HepG2 (cell line): Measurements from ENCODE around the gene SEPTIN5. TPM values are rescaled to one million over a fixed set of nuclear protein-coding genes. Genes with fewer than 3 reads are reported as not detected.

Experiments
- FLYWCH1 ChIP-seq: sonication (generic); formaldehyde crosslinking; IDR thresholded peaks from 2 replicates; pipeline ENCODE4 v1.8.1; 2023; ENCODE audit warnings: mild to moderate bottlenecking, missing genetic modification reagents
- FOXK1 ChIP-seq: sonication (generic); formaldehyde crosslinking; IDR thresholded peaks from 2 replicates; pipeline ENCODE4 v1.4.0; 2020; ENCODE audit warnings: low read depth, missing genetic modification reagents, borderline replicate concordance
- GATAD1 ChIP-seq: IDR thresholded peaks from 2 replicates; pipeline ENCODE4 v1.6.1; 2016; ENCODE audit warnings: missing genetic modification reagents, missing compliant biosample characterization
- NAIF1 ChIP-seq: sonication (generic); formaldehyde crosslinking; IDR thresholded peaks from 2 replicates; pipeline ENCODE4 v1.5.0; 2020; ENCODE audit warnings: mild to moderate bottlenecking, missing genetic modification reagents, borderline replicate concordance
- RFX1 ChIP-seq: fragments of 450-650 bp; IDR thresholded peaks from 2 replicates; pipeline ENCODE4 v1.6.1; 2017
- ZNF260 ChIP-seq: sonication (generic); formaldehyde crosslinking; IDR thresholded peaks from 2 replicates; pipeline ENCODE4 v1.4.0; 2020; ENCODE audit warnings: missing genetic modification reagents, low read depth, mild to moderate bottlenecking, borderline replicate concordance
- ZNF431 ChIP-seq: sonication (generic); formaldehyde crosslinking; IDR thresholded peaks from 2 replicates; pipeline ENCODE4 v1.9.0; 2022; ENCODE audit warnings: missing genetic modification reagents, low read depth, mild to moderate bottlenecking, borderline replicate concordance
- ZNF432 ChIP-seq: sonication (generic); formaldehyde crosslinking; IDR thresholded peaks from 2 replicates; pipeline ENCODE4 v1.5.0; 2020; ENCODE audit warnings: missing genetic modification reagents, mild to moderate bottlenecking, borderline replicate concordance
- ZNF792 ChIP-seq: IDR thresholded peaks from 2 replicates; pipeline ENCODE4 v1.6.1; 2016
- polyA plus RNA-seq, 8 experiments: library from polyadenylated mRNA; depleted of rRNA in 3 of 8; stranded (reverse) in 7 of 8; unstranded in 1 of 8; fragments of >200 nt; fragmentation: Illumina TruSeq in 4 of 8; extraction: Trizol in 4 of 8; gene quantifications; 2 replicates each; pipeline versions ENCODE4 v1.2.1 to v1.2.3, GENCODE V29; 2011 to 2016; ENCODE audit warnings: low read depth in 4 of 8, missing spikeins in 1 of 8, mixed read lengths in 1 of 8; ENCODE audit not compliant: insufficient read depth in 1 of 8
- total RNA-seq, 5 experiments: library from RNA; depleted of rRNA; stranded (reverse); fragments of >200 nt; fragmentation: Illumina TruSeq; extraction: Trizol; gene quantifications; 2 replicates each; pipeline ENCODE4 v1.2.3, GENCODE V29; 2016; ENCODE audit warnings: low read depth in 1 of 5
- TF ChIP-seq, protein P1 (sequence below): sonication (generic); formaldehyde crosslinking; IDR thresholded peaks from 2 replicates; pipeline ENCODE4 v1.4.0; 2020; ENCODE audit warnings: missing genetic modification reagents, borderline replicate concordance
- TF ChIP-seq, protein P2 (sequence below): IDR thresholded peaks from 2 replicates; pipeline ENCODE4 v1.6.1; 2016
- TF ChIP-seq, protein P3 (sequence below): sonication (generic); formaldehyde crosslinking; IDR thresholded peaks from 2 replicates; pipeline ENCODE4 v1.4.0; 2020; ENCODE audit warnings: missing genetic modification reagents
- TF ChIP-seq, protein P4 (sequence below): sonication (generic); formaldehyde crosslinking; conservative IDR thresholded peaks from 2 replicates; pipeline ENCODE4 v1.5.0; 2020; ENCODE audit warnings: missing genetic modification reagents
- TF ChIP-seq, protein P5 (sequence below): IDR thresholded peaks from 2 replicates; pipeline ENCODE4 v1.4.0; 2020; ENCODE audit warnings: mild to moderate bottlenecking, missing genetic modification reagents
- TF ChIP-seq, protein P6 (sequence below): sonication (generic); formaldehyde crosslinking; IDR thresholded peaks from 2 replicates; pipeline ENCODE4 v1.4.0; 2020; ENCODE audit warnings: missing genetic modification reagents, borderline replicate concordance

SEPTIN5 gene
- total and polyA plus RNA-seq, 2 of the 13 experiments (the other 11 are each of a cell fraction or from before 2014, with no cell fraction given), result 0.33 TPM; not detected in 1

DNA sequence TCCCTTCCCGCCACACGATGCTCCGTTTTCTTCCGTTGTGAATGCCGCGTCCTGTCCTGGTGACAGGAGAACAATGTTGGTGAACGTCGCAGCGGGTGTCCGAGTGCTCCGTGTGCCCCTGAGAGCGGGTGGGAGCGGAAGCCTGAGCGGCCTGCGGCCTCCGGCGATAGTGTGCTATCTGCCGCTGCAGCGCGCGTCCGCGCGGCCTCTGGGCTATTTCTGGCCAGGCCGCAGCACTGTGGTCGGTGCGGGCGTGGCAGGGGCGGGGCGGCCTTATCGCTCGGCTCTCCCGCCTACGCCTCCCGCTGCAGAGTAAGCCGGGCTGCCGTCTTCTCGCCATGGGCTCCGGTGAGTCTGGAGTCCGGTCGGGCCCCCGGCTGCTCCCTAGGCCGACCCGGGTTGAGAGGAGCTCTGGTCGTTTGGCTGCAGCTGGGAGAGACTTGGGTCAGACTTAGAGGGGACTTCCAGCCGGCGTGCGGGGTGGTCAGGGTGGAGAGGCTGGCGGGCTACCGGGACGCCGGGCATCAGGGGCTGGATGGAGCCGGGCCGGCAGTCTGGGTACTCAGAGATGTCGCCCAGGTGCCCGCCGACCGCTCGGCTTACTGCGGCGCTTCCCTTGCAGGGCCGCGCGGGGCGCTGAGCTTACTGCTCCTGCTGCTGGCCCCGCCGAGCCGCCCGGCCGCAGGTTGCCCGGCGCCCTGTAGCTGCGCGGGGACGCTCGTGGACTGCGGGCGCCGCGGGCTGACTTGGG, 9.1 kb downstream of the SEPTIN5 start, which contains the start of gene GP1BB (continued):
- TF ChIP-seq ZNF431 (CRISPR knock-in tag) (no peak), FLYWCH1 (CRISPR knock-in tag) (no peak), ZNF792 (CRISPR knock-in tag) (peak; percentile 99), FOXK1 (CRISPR knock-in tag) (no peak), RFX1 (no peak), ZNF432 (no peak), GATAD1 (CRISPR knock-in tag) (no peak), ZNF260 (no peak), NAIF1 (no peak)
- TF ChIP-seq, protein P1, sequence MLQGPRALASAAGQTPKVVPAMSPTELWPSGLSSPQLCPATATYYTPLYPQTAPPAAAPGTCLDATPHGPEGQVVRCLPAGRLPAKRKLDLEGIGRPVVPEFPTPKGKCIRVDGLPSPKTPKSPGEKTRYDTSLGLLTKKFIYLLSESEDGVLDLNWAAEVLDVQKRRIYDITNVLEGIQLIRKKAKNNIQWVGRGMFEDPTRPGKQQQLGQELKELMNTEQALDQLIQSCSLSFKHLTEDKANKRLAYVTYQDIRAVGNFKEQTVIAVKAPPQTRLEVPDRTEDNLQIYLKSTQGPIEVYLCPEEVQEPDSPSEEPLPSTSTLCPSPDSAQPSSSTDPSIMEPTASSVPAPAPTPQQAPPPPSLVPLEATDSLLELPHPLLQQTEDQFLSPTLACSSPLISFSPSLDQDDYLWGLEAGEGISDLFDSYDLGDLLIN (CRISPR knock-in tag), result no peak
- TF ChIP-seq, protein P2, sequence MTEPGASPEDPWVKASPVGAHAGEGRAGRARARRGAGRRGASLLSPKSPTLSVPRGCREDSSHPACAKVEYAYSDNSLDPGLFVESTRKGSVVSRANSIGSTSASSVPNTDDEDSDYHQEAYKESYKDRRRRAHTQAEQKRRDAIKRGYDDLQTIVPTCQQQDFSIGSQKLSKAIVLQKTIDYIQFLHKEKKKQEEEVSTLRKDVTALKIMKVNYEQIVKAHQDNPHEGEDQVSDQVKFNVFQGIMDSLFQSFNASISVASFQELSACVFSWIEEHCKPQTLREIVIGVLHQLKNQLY, result no peak
- TF ChIP-seq, protein P3, sequence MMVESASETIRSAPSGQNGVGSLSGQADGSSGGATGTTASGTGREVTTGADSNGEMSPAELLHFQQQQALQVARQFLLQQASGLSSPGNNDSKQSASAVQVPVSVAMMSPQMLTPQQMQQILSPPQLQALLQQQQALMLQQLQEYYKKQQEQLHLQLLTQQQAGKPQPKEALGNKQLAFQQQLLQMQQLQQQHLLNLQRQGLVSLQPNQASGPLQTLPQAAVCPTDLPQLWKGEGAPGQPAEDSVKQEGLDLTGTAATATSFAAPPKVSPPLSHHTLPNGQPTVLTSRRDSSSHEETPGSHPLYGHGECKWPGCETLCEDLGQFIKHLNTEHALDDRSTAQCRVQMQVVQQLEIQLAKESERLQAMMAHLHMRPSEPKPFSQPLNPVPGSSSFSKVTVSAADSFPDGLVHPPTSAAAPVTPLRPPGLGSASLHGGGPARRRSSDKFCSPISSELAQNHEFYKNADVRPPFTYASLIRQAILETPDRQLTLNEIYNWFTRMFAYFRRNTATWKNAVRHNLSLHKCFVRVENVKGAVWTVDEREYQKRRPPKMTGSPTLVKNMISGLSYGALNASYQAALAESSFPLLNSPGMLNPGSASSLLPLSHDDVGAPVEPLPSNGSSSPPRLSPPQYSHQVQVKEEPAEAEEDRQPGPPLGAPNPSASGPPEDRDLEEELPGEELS, result no peak
- TF ChIP-seq, protein P4, sequence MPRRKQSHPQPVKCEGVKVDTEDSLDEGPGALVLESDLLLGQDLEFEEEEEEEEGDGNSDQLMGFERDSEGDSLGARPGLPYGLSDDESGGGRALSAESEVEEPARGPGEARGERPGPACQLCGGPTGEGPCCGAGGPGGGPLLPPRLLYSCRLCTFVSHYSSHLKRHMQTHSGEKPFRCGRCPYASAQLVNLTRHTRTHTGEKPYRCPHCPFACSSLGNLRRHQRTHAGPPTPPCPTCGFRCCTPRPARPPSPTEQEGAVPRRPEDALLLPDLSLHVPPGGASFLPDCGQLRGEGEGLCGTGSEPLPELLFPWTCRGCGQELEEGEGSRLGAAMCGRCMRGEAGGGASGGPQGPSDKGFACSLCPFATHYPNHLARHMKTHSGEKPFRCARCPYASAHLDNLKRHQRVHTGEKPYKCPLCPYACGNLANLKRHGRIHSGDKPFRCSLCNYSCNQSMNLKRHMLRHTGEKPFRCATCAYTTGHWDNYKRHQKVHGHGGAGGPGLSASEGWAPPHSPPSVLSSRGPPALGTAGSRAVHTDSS (CRISPR knock-in tag), result no peak
- TF ChIP-seq, protein P5, sequence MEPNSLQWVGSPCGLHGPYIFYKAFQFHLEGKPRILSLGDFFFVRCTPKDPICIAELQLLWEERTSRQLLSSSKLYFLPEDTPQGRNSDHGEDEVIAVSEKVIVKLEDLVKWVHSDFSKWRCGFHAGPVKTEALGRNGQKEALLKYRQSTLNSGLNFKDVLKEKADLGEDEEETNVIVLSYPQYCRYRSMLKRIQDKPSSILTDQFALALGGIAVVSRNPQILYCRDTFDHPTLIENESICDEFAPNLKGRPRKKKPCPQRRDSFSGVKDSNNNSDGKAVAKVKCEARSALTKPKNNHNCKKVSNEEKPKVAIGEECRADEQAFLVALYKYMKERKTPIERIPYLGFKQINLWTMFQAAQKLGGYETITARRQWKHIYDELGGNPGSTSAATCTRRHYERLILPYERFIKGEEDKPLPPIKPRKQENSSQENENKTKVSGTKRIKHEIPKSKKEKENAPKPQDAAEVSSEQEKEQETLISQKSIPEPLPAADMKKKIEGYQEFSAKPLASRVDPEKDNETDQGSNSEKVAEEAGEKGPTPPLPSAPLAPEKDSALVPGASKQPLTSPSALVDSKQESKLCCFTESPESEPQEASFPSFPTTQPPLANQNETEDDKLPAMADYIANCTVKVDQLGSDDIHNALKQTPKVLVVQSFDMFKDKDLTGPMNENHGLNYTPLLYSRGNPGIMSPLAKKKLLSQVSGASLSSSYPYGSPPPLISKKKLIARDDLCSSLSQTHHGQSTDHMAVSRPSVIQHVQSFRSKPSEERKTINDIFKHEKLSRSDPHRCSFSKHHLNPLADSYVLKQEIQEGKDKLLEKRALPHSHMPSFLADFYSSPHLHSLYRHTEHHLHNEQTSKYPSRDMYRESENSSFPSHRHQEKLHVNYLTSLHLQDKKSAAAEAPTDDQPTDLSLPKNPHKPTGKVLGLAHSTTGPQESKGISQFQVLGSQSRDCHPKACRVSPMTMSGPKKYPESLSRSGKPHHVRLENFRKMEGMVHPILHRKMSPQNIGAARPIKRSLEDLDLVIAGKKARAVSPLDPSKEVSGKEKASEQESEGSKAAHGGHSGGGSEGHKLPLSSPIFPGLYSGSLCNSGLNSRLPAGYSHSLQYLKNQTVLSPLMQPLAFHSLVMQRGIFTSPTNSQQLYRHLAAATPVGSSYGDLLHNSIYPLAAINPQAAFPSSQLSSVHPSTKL (CRISPR knock-in tag), result 0 out of 2 replicates have a peak, but pooled peaks have one; percentile 11
- TF ChIP-seq, protein P6, sequence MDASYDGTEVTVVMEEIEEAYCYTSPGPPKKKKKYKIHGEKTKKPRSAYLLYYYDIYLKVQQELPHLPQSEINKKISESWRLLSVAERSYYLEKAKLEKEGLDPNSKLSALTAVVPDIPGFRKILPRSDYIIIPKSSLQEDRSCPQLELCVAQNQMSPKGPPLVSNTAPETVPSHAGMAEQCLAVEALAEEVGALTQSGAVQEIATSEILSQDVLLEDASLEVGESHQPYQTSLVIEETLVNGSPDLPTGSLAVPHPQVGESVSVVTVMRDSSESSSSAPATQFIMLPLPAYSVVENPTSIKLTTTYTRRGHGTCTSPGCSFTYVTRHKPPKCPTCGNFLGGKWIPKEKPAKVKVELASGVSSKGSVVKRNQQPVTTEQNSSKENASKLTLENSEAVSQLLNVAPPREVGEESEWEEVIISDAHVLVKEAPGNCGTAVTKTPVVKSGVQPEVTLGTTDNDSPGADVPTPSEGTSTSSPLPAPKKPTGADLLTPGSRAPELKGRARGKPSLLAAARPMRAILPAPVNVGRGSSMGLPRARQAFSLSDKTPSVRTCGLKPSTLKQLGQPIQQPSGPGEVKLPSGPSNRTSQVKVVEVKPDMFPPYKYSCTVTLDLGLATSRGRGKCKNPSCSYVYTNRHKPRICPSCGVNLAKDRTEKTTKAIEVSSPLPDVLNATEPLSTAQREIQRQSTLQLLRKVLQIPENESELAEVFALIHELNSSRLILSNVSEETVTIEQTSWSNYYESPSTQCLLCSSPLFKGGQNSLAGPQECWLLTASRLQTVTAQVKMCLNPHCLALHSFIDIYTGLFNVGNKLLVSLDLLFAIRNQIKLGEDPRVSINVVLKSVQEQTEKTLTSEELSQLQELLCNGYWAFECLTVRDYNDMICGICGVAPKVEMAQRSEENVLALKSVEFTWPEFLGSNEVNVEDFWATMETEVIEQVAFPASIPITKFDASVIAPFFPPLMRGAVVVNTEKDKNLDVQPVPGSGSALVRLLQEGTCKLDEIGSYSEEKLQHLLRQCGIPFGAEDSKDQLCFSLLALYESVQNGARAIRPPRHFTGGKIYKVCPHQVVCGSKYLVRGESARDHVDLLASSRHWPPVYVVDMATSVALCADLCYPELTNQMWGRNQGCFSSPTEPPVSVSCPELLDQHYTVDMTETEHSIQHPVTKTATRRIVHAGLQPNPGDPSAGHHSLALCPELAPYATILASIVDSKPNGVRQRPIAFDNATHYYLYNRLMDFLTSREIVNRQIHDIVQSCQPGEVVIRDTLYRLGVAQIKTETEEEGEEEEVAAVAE, result no peak
